Muscle of leg (tissue), 16 donors: ENCODE measurements around the gene S100A7A. TPM values are rescaled to one million over a fixed set of nuclear protein-coding genes. Genes with fewer than 3 reads are reported as not detected.

Experiments used
- DNase-seq: peaks from one replicate; pipeline ENCODE4 v3.0.0; 2013
- H3K27ac ChIP-seq: one replicate; pipeline ENCODE4 v1.5.1; 2013; ENCODE audit warnings: mild to moderate bottlenecking, low read length, control low read depth
- H3K27me3 ChIP-seq: one replicate; pipeline ENCODE4 v1.6.1; 2013; ENCODE audit warnings: low read length; ENCODE audit not compliant: control insufficient read depth, insufficient read depth
- H3K36me3 ChIP-seq: one replicate; pipeline ENCODE4 v1.6.1; 2013; ENCODE audit warnings: low read length; ENCODE audit not compliant: control insufficient read depth, insufficient read depth
- H3K4me1 ChIP-seq: one replicate; pipeline ENCODE4 v1.6.1; 2013; ENCODE audit warnings: low read length; ENCODE audit not compliant: control insufficient read depth, insufficient read depth
- H3K4me3 ChIP-seq: one replicate; pipeline ENCODE4 v1.5.1; 2013; ENCODE audit warnings: low read length, control low read depth
- H3K9me3 ChIP-seq: replicated peaks from 2 replicates; pipeline ENCODE4 v1.6.1; 2013; ENCODE audit warnings: low read depth, low read length; ENCODE audit not compliant: control insufficient read depth
- WGBS: methylation state at CpG from one replicate; pipeline ENCODE4 v1.1.5; 2013; ENCODE audit warnings: missing lambda C conversion rate; ENCODE audit not compliant: insufficient coverage; 5-methylcytosine and 5-hydroxymethylcytosine counted together
- long read RNA-seq, 11 donors: transcript quantifications; one replicate each; lab custom pipeline, GENCODE V29; 2026
- polyA plus RNA-seq, 8 donors: library from polyadenylated mRNA; unstranded; fragments of 120-200 nt; gene quantifications; one replicate each; pipeline versions ENCODE4 v1.2.1 to v1.2.3, GENCODE V29; 2013; ENCODE audit warnings: inconsistent platforms in 1 of 8, low replicate concordance in 1 of 8; ENCODE audit not compliant: insufficient read length in 8 of 8, insufficient read depth in 1 of 8
- total RNA-seq: library from RNA; stranded (reverse); fragments of 120-200 nt; gene quantifications from one replicate; pipeline ENCODE4 v1.2.4, GENCODE V29; 2013

The S100A7A gene
- total RNA-seq (not detected), polyA plus RNA-seq (not detected)
- long read RNA-seq, donor 1 = 0 reads
- long read RNA-seq, donor 2 = 0 reads
- long read RNA-seq, donor 3 = 0 reads
- long read RNA-seq, donor 4 = 0 reads
- long read RNA-seq, donor 5 = 0 reads
- long read RNA-seq, donor 6 = 0 reads
- long read RNA-seq, donor 7 = 0 reads
- long read RNA-seq, donor 8 = 0 reads
- long read RNA-seq, donor 9 = 0 reads
- long read RNA-seq, donor 10 = 0 reads
- long read RNA-seq, donor 11 = 0 reads

DNA sequence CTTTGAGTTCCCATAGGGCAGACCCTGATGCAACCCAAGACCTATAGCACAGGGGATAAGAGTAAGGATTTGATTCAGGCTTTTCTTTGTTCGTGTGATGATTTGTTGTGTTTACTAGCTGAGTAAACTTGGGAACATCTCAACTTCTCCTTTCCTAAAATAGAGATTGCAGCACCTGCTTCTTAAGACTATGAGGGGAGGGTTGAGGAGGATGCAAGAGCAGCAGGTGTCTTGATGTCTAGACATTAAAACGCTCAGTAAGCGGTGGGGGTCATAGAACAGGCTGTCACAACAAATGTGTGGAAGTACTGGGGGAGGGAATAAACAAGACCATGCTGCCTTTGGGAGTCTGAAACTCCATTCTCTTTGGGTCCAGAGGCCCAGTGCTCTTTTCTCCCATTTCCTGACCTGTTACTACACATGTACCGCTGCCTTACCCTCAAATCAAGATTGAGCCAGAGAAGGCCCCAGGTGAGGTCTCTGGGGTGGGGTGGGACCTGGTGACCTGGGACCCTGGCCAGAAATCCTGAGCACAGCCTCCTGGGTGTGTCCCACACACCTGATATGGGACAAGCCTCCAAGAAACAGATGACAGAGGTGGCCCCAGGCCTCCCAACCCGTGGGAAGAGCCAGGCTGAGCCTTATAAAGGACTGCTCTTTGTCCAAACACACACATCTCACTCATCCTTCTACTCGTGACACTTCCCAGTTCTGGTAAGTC lies at the start of gene S100A7A:
S100A7A (plus strand) TSS at position 671 of the 721 bp plus-strand sequence. CDS start 1,563 bp downstream, outside the sequence.
- Histone ChIP-seq H3K9me3 (no peaks in the 10 kb centered on the region), H3K4me1 (no peaks in the 10 kb centered on the region), H3K27me3 (no peaks in the 10 kb centered on the region), H3K36me3 (no peaks in the 10 kb centered on the region), H3K4me3 (no peak within 1 kb of the TSS), H3K27ac (no peak within 1 kb of the TSS)
- WGBS = 65% methylated on average over 4 of the region's 6 CpGs
- no peak for DNase-seq

- no peak overlapping the region for H3K27ac ChIP-seq
- DNase-seq = no peak
- no peaks in the 10 kb centered on the region for H3K36me3 ChIP-seq
- 63% methylated on average over 2 of the region's 2 CpGs for WGBS
- peaks cover 4% of the 10 kb centered on the region for H3K27me3 ChIP-seq
- H3K9me3 ChIP-seq = no peaks in the 10 kb centered on the region
- H3K4me3 ChIP-seq = no peak overlapping the region
- H3K4me1 ChIP-seq = no peaks in the 10 kb centered on the region
These were observed 49.2 kb upstream of the S100A7A start for GRCh38 chr1:153367090-153367489.

GRCh38 chr1:153368495-153368894 lies 47.8 kb upstream of the S100A7A start:
- no peaks in the 10 kb centered on the region for H3K36me3 ChIP-seq
- no peaks in the 10 kb centered on the region for H3K4me1 ChIP-seq
- no peak overlapping the region for H3K4me3 ChIP-seq
- H3K9me3 ChIP-seq = no peaks in the 10 kb centered on the region
- peaks cover 3% of the 10 kb centered on the region for H3K27me3 ChIP-seq
- WGBS = no CpG with 5 or more reads among the region's 2 CpGs
- H3K27ac ChIP-seq = no peak overlapping the region
- no peak for DNase-seq

DNA sequence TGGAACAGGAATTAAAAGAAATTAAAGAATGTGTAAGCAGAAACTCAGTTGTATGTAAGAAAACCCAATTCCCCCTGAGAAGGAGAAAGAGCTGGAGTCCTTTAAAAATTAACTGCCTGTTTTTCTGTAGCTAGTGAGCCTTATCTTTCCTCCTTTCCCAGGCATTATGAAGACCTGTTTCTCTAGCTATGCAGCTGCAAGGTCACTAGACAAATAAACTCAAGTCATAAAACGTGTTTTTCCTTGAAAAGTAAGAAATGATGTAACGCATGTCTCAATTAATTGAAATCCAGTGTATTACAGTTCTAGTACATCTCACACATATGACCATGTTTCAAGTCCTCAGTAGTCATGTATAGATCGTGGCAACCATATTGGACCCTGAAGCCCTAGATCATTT lies 46.2 kb upstream of the S100A7A start:
- no peaks in the 10 kb centered on the region for H3K9me3 ChIP-seq
- no peaks in the 10 kb centered on the region for H3K4me1 ChIP-seq
- H3K36me3 ChIP-seq = no peaks in the 10 kb centered on the region
- H3K27me3 ChIP-seq = peaks cover 1% of the 10 kb centered on the region
- H3K27ac ChIP-seq = no peak overlapping the region
- no peak overlapping the region for H3K4me3 ChIP-seq
- no peak for DNase-seq
- WGBS = no CpG with 5 or more reads among the region's 3 CpGs

GRCh38 chr1:153371231-153371630 lies 45.1 kb upstream of the S100A7A start:
- DNase-seq = no peak
- no peaks in the 10 kb centered on the region for H3K4me1 ChIP-seq
- no peaks in the 10 kb centered on the region for H3K9me3 ChIP-seq
- H3K36me3 ChIP-seq = no peaks in the 10 kb centered on the region
- WGBS = no CpG with 5 or more reads among the region's 1 CpG
- H3K27me3 ChIP-seq = no peaks in the 10 kb centered on the region
- no peak overlapping the region for H3K27ac ChIP-seq
- H3K4me3 ChIP-seq = no peak overlapping the region

DNA sequence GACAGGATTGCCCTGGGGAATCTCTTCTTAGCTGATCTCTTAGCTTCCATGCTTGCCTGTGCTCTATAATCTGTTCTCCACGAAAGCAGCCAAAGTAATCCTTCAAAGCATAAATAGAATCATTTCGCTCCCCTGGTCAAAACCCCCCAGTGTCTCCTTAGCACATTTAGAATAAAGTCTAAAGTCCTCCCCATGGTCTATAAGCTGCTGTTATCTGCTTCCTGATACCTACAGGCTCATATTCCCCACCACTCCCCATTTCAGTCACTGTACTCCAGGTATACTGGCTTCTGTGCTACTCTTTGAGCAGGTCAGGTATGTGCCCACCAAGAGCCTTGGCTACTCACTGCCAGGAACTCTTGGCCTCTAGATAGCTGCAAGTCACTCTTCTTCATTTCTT lies 43.7 kb upstream of the S100A7A start:
- no peaks in the 10 kb centered on the region for H3K36me3 ChIP-seq
- H3K27me3 ChIP-seq = no peaks in the 10 kb centered on the region
- no peak overlapping the region for H3K4me3 ChIP-seq
- no peak overlapping the region for H3K27ac ChIP-seq
- 83% methylated on average over 2 of the region's 2 CpGs for WGBS
- H3K9me3 ChIP-seq = no peaks in the 10 kb centered on the region
- DNase-seq = no peak
- no peaks in the 10 kb centered on the region for H3K4me1 ChIP-seq

DNA sequence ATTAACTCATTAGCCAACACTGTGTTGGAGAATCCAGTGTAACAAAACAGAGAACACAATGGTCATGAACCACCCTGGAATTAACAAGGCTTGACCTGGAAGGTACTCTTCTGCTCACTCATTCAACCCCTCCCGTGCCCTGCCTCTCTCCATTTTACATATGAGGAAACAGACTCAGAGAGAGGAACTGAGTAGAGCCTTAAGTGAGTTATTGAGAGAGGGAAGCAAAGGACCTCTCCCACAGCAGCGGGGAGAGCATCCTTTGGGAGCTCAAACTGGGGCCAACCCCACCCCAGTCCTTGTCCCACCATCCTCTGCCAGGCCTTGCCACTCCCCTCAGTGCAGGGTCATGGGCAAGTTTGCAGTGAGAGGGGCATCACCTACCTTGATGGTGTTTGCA lies 42.2 kb upstream of the S100A7A start:
- no CpG with 5 or more reads among the region's 2 CpGs for WGBS
- H3K27ac ChIP-seq = no peak overlapping the region

GRCh38 chr1:153375511-153375910 lies 40.8 kb upstream of the S100A7A start, which contains the start of gene S100A12:
TSS of gene S100A12 (minus strand) at chr1:153375621. CDS start at chr1:153374592, 1,029 bp downstream.
- no CpG with 5 or more reads among the region's 1 CpG for WGBS
- Histone ChIP-seq H3K4me3 (no peak within 1 kb of the TSS), H3K27me3 (no peaks in the 10 kb centered on the region), H3K9me3 (no peaks in the 10 kb centered on the region), H3K4me1 (no peaks in the 10 kb centered on the region), H3K27ac (no peak within 1 kb of the TSS), H3K36me3 (no peaks in the 10 kb centered on the region)
- no peak for DNase-seq

More for the DNA sequence above, 42.2 kb upstream of the S100A7A start:
- Histone ChIP-seq H3K4me3 (no peak overlapping the region), H3K36me3 (no peaks in the 10 kb centered on the region), H3K9me3 (no peaks in the 10 kb centered on the region), H3K27me3 (no peaks in the 10 kb centered on the region), H3K4me1 (no peaks in the 10 kb centered on the region)
- DNase-seq = no peak

DNA sequence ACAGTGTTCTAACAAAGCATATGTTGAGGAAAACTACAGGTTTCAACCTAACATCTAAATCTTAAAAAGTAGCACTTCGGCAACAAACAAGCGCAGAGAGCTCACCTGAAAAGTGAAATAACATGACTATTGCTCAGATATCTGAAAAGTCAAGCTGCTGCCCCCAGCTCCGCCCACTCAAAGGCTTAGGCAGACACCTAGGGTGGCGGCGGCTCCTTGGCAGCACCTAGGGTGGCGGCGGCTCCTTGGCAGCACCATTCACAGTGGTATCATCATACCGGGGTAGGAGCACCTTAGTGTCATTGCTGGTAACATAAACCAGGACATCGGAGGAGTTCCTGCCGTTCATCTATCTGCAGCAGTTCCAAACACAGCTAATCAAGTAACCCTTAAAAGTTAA lies 36.7 kb upstream of the S100A7A start:
- no peaks in the 10 kb centered on the region for H3K27me3 ChIP-seq
- H3K9me3 ChIP-seq = no peaks in the 10 kb centered on the region
- H3K36me3 ChIP-seq = no peaks in the 10 kb centered on the region
- H3K27ac ChIP-seq = no peak overlapping the region
- H3K4me3 ChIP-seq = no peak overlapping the region
- H3K4me1 ChIP-seq = no peaks in the 10 kb centered on the region
- no peak for DNase-seq
- WGBS = 84% methylated on average over 8 of the region's 10 CpGs

GRCh38 chr1:153380711-153381110 lies 35.6 kb upstream of the S100A7A start:
- Histone ChIP-seq H3K36me3 (no peaks in the 10 kb centered on the region), H3K27me3 (no peaks in the 10 kb centered on the region), H3K9me3 (no peaks in the 10 kb centered on the region), H3K27ac (no peak overlapping the region), H3K4me1 (no peaks in the 10 kb centered on the region), H3K4me3 (no peak overlapping the region)
- DNase-seq = no peak
- WGBS = 90% methylated on average over 11 of the region's 23 CpGs
